Measurements from ENCODE around the gene TPPP2.

The TPPP2 gene

DNA sequence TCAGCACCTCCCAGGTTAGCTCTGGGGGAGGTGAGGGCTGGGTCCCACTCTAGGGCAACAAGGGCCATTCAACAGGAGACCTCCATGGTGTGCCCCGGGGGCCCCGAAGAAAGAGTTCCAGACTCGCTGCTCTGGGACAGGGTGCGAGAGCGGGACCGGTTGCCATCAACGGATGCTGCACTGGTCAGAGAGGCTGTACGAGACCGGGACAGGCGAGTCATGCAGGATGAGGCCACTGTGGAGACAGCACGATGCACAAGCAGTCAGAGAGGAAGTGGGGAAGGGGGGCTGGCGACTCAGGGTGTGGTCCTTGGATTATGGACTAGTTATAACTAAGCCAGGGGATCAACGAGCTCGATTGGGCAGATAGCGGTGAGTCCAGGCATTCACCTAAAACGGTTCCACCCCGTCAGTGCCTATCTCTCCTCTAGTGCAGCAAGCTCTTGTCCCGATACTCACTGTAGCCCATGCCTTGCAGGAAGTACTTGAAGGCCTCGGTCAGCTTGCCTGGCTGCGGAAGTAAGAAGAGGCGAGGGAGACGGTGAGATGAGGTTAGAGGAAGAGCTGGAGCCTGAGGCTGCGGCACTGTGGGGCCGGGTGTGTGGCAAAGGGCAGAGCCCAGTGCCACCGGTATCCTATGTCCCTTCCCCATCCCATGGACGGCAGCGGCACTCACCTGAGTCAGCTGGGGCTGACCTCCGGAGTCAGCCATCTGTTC, 12.3 kb upstream of the TPPP2 start:
- peak in 1 of 2 donors; percentile 39 for DNase-seq

DNA sequence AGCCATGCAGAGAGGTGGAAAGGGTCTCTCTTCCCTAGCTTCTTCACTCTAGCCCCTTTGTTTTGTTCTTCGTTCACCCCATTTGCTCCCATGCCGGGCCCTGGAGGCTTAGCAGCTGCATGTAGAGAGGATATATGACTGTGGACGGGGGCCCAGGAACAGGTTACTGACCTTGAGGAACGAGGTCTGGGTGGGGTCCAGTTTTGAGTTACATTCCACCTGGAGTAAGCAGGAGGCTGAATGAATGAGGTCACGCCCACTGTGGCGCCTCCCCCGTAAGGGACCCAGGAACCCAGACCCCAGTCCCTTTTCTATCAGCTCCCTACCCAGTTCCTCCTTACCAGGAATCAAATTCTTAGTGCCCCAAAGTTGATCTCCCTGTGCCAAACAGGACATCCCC, 11.7 kb upstream of the TPPP2 start:
- no peak for DNase-seq

DNA sequence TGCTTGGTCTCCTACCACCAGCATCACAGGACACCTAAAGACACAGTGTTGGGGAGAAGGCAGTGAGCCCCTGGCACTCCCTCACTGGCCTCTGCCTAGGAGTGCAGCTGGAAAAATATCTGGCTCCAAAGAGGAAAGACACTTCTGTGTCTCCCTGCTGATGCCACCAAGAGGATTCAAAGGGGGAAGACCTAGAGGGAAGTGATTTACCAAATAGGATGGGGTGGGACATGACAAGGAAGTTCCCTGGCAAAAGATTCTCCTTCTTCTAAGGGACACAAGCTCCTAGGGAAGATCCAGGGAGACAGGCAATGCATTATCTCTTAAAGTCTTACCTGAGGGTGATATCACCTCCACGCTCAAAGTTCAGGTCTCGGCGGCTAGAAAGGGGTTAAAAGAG, 11.2 kb upstream of the TPPP2 start:
- DNase-seq = peak in 1 of 2 donors; percentile 49

DNA sequence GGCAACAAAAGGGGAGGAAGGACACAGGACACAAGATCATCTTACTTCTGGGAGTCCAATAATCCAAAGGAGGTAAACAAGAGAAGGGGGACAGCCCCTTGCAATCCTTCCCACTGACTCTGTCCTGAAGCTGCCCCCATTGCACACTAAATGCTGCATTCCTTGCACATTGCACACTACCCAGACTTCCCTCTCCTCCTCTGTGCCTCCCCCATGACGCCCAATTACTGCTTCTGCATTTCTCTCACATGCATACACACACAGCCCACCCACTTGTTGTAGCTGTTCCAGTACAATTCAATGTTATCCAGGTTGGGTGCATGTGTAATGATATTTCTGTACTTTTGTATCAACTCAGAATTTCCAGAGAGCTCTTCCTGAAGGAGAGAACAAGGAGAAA, 10.7 kb upstream of the TPPP2 start:
- DNase-seq = peak; percentile 52 to 61

DNA sequence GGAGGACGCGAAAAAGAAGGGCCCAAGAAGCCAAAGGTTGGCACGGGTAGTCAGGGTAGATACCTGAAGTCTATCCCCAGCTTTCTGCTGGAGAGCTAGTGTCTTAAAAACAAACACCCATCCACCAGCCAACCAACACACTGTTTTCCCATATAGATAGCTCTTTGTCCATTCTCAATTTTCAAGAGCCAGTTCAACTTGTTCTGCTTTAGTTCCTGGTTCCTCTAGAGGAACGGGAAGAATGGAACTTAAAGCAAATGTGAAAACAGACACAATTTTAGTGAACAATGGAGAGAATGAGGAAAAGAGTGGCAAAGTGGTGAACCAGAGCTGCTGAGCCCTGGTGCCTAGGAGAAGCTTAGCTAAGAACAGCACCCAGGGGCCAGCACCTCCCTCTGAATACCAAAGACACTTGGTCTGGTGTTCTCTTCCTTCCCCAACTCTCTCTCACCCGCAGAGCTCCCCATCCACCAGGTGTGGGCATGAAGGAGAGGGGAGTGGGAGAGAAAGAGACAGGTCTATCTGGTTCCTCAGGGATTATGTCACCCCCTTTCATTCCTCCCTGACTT, 9.0 kb upstream of the TPPP2 start:
- DNase-seq = no peak

DNA sequence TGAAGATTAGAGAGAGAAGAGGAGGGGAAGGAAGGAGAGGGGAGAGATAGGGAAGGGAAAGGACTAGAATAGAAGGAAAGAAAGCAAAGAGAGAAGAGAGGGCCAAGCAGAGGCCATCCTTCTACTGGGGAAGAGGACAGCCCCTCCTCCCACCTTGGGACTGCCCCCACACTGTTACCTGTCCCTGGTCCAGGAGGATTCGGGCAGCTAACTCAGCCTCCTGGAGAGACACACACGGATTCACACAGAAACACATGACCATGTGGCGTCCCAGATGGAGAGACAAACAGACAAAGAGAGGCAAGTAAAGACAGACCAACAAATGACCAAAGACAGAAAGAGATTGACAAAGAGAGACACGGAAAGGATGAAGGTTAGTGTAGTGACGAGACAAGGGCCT, 7.3 kb upstream of the TPPP2 start:
- DNase-seq = no peak

DNA sequence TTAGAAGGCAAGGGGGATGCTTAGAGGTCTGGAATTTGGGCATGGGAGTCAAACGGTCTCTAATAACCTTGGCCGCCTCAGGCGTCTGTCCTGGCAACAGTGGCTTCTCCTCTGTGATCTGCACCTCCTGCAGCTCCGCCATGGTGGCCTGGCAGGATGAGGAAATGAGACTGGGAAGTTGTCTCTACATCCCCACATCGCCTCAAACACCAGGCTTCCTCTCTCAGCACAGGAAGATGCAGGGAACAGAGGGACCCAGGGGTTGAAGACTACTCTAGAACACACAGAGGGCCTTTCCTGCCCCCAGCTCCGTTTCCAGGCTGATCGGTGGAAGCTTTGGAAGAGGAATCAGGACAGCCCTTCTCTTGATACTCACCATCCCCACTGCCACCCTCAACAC, 6.8 kb upstream of the TPPP2 start:
- peak; percentile 38 to 42 for DNase-seq

DNA sequence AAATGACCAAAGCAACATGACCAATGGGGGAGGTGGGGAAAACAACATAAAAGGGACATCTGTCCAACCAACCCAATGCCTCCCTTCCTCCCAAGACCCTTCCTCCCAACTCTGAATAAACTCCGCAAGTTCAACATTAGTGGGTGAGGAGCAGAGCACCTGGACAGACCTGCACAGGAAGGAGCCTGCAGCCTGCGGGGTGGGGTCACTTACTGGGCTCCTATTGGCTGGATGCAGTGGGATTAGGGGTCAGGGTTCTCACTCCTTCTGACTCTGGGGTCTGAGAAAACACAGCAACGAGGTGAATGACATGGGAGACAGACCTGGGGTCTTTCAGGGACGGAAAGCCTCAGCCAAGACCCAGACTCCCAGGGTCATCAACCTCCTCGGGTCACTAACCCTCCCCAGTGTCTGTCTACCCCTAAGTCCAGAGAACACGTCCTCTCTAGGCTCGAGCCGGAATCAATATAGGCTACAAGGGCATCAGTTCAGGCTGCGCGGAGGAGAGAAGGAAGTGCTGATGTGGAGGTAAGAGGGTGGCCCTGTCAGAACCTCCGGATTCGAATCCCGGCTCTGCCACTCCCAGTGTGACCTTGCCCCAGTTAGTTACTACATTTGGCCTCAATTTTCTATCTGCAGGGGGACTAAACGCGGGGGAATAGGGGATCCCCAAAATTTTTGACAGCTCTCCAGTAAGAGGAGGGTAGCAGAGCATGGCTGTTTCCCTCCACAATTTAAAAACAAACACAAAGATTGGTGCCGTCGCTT, 6.0 kb upstream of the TPPP2 start:
- DNase-seq = no peak

DNA sequence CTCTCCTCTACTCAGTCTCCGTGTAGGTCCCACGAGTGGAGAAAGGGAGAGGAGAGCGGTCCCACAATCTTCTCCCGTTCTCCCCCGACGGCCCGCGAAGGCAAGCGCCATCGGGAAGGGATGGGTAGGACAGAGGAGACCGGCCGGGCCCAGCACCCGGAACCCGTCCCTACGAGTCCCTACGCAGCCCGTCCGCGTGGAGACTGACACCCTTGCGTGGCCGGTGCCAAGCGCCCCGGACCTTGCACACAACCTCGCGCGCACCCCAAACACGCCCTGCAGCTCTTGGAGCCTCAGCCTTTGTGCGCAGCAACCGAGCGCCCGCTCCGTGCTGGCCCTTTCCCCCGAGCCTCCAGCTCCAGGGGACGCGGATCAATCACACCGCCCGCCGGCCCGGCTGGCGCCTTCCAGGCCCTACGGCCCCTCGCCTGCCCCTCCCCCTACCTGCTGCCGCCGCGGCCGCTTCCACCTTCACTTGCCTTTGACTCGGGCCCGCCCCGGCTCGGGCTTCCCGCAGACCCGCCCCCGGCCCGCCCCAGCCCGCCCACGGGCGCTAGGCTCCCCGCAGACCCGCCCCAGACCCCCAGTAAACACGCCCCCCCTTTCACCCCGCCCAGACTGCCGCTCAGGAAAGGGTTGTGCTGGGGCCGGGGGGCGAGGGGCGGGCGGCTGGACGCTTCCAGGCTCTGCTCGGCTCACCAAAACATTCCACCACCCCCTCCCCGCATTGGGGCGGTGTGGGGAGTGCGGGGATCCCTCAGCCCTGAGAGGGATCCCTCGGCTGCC, 5.2 kb upstream of the TPPP2 start, which contains the start of gene NDRG2:
Gene NDRG2, minus strand, starts transcription at position 477 of the 786 bp plus-strand sequence. CDS start 1,746 bp downstream, outside the sequence.
- no peak for DNase-seq

DNA sequence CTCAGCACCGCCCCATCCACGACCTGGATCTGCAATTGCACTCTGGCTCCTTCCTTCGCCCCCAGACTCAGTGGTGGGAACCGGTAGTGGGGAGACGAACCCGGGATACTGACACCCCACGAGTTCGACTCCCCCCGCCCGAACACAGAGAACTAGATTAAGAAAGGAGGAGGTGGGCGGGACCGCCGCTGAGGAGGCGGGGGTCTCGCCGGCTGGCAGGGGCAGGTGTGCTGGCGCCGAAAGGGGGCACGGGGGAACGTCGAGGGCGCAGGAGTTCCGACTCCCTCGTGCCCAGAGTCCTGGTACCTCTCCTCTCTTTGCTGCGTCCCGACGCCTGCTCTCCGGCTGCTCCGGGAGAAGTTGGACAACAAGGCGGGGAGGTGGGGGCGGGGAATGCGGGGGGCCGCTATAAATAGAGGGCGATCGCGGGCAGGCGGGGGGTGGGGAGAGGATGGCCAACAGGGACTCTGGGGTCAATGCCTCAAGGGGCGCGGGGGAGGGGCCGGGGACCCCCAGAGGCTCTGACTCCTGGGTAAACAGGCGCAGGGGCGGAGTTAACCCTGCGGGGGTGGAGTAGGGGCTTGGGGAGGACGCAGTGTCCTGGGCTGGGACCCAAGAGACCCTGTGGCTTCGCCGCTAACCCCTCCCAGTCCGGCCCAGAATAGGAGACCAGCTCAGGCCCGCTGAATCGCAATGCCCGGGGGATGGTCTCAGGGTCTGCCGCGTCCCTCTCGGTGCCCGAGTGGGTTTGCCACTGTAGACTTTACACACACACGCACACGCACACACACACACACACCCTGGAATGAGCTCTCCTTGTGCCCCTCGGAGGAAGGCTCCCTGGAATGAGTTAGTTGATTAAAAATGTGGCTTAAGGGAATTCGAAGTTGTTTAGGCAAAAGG, 4.4 kb upstream of the TPPP2 start:
- no peak for DNase-seq

DNA sequence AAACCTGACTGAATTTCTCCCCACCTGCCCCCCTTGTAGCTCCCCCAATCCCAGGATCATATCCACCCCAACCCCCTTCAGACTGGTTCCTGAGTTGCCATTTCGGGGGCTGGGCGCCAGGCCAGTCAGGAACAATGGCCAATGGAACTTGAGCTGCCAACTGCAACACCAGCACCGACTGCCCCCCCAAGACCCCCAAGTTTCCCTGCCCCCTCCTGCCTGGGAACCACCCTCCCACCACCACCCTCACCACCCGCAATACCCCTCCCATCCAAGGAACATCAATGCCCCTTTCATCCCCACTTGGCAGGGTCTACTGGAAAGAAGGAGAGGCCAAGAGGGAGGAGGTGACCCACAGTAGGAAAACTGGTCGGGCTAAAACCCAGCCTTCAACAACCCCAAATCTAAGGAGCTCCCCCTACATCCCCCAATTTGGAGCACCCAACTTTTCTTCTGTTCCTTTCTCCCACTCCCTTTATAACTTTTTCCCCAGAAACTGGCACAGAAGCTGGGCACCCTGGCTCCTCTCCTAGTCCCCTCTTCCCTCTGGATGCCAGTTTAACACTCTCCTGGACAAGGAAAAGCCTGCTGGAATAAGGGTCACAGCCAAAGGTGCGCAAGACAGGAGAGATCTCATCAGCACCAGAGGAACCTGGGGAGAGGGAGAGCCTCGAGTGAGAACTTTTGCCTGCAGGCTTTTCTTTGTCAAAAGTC, 3.6 kb upstream of the TPPP2 start:
- DNase-seq = no peak

DNA sequence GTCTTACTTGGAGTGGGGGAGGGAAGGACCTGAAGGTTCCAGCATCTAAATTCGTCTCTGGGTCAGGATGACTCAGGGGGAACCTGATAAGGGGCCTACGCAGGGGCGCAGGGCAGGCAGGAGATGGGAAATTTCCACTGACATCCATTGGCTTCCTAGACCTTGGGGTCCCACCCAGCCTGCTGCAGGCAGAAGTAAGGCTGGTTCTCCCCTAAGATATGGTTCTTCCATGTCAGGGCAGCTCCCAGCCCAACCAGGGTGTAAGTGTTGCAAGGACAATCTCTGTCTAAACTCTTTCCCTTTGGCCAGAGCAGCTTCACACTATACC, 3.1 kb upstream of the TPPP2 start:
- no peak for DNase-seq

DNA sequence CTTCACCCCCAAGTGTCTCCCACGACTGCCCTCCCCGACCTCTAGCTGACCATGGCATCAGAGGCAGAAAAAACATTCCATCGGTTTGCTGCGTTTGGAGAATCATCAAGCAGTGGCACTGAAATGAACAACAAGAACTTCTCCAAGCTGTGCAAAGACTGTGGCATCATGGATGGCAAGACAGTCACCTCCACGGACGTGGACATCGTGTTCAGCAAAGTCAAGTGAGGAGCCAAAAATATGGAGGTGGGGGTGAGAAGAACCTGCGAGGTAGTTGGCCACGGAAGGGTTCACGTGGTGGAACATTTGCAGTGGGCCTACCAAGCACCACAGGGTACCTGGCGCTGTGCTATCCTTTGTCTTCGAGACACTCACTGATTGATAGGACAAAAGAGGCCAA, 514 bp downstream of the TPPP2 start:
- no peak for DNase-seq

DNA sequence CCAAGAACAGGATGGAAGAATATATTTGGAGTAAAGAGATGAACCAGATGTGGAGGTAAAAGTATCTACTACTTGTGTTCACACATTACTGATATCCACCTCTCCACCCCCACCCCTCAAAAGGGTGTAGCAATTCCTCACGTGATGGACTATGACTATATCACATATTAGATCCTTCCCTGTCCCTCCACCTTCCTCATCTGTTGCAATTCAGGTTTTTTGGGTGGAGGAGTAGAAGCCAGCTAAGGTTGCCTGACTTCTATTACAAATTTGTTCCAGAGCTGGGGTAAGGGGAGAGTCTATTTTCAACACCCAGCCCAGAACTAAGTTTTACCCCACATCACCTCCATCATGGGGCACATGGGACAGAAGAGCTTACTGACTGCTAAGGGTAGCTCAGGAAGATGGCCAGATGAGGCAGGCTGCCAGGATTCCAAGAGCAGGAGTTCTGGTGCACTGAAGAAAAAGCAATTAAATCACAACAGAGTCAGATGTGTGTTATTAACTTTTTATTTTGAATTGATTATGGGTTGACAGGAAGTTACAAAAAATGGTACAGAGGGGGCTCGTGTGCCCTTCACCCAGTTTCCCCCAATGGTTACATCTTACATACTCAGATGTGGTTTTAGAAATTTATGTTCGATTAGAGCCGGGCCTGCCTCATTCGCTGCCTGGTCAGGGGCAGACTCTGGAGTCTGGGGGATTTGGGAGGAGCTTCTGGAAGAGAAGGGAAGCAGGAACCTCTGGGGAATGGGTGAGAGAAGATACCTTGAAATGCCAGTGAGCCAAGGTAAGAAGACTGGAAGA, 2.5 kb downstream of the TPPP2 start:
- DNase-seq = peak; percentile 82 to 91

DNA sequence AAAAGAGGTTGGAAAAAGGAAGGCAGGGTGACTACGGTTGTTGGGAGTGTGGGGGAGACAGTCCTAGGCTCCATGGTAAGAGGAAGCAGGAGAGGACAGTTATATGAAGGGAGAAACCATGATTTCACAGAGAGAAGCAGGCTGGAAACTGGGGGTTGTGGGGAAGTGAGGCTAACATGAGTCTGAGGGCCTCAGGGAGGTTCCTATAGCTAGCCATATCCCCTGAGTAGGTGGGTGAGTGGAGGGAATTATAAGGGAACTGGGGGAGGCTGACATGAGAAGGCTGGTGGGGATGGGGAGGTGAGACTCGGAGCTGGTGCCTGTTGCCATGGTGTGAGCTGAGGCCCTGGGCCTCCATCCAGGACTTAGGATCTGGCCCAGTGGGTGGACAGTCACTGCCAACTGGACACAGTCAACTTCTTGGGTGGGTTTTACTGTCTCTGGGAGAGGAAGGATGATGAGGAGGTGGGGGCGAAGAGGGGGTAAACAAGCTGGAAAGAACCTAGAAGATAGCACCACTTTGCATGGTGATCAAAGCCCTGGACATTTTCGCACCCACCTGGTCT, 3.2 kb downstream of the TPPP2 start:
- DNase-seq = peak; percentile 78 to 94

DNA sequence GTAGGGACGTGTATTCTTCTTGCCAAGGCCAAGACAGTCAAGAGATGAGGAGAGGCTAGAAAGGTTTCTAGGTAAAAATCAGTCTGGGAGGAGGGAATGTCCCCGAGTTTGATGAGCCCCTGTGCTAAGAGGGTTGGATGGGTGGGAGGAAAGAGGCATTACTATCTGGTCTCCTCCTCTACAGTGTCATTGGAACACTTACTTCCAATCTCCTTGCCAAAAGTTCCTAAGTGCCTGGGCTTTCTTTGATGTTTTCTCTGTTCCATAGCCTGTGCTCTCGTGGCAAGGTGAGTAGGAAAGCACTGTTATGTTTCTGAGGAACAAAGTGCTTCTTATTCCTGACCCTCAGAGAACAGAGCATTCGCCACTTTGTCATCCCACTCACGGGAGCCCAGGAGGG, 4.7 kb downstream of the TPPP2 start, which contains the start of gene RNASE13:
Gene RNASE13, minus strand, starts transcription at position 101 of the 400 bp plus-strand sequence. CDS start 519 bp downstream, outside the sequence.
- DNase-seq = no peak

DNA sequence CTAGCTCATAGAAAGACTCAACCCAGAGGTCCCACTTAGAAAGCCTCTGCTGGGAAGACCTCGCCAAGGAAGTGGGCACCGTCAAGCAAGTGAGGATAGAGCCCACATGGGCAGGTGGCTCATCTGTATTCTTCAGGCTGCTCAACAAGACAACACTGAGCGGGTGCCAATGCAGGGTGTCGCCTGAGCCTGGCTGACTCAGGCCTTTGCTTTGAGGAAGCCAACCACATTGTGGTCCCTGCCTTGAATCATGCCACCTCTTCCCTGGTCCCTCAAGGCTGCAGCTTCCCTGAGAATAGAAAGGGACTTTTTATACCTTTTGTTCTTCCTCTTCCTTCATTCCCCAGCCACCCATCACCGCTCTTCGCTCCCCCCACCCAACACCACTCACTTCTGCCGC, 6.7 kb downstream of the TPPP2 start:
- peak in 1 of 2 donors; percentile 65 for DNase-seq

DNA sequence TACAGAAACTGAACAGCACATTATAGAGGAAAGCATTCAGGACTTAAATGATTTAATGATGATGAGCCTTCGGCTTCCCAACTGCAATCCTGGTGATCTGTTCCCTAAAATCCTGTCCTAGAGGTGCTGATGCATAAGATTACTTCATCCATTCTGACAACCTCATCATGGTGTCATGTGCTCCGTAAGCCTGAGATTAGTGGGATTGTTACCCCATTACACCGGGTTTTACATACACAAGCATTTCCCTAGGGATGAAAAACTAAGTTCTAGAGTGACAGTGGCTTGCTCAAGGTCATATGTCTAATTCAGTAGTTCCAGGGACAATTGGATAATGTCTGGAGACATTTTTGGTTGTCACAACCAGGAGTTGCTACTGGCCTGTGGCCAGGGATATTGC, 7.1 kb downstream of the TPPP2 start:
- peak in 1 of 2 donors; percentile 78 for DNase-seq

DNA sequence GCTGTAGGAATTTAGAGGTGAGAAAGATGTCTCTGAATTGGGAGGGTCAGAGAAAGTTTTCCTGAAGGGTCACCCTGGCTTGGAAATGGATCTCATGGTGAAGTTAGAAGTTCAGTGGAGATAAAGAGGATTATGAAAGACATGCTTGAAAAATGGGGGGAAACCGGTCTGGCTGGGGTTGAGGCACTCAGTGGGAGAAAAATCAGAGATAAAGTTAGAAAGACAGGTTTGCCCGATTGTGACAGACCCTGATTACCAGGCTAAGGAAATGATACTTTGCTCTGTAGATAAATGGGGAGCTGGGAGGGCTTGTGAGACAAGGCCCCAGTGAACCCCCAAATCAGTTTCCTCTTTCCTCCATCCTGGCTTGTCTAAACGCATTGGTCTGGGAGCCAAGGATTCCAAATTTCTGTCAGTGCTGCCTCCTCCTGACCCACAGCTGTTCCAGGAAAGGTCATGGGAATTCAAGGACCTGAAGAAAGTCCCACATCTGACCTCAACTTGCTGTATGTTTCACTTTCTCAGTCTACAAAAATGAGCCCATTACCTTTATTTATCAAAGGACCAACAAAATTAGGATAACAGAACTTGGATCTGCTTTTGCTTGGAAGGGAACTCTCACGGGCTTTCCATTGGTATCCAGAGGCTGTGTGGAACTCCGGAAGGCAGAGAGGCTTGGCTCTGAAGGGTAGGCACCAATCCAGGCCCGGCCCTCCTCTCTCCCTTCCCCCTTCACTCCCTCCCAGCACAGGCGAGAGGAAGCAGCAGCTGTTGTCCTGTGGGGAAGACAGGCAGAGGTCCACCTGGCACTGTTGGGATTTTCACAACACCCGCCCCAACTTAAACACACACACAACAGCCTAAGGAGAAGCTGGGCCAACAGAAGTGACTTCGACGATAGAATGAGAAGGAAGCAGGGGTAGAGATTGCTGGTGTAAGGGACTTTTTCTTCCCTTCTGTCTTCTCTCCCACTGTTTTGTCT, 8.7 kb downstream of the TPPP2 start:
- DNase-seq = no peak

All from inflammatory macrophage treated with lipopolysaccharide for 1 hour (primary cell).